Neural cell (in vitro differentiated cells): ENCODE results near the gene NQO1.

Experiments used
- EP300 ChIP-seq: fragments of 450-650 bp; conservative IDR thresholded peaks from 2 replicates; pipeline ENCODE4 v1.6.1; 2014; ENCODE audit warnings: antibody characterized with exemption, mild to moderate bottlenecking, moderate library complexity; ENCODE audit not compliant: poor library complexity, severe bottlenecking
- EZH2 ChIP-seq: fragments of 200-600, 300-800 bp; shearing (Covaris generic), sonication (generic); IDR thresholded peaks from 2 replicates; pipeline ENCODE4 v1.6.1; 2014; ENCODE audit warnings: antibody characterized with exemption, low read length, borderline replicate concordance, mild to moderate bottlenecking; ENCODE audit not compliant: insufficient read depth, poor library complexity, severe bottlenecking
- MXI1 ChIP-seq: fragments of 450-650 bp; conservative IDR thresholded peaks from 2 replicates; pipeline ENCODE4 v1.6.1; 2014; ENCODE audit warnings: antibody characterized with exemption, mild to moderate bottlenecking; ENCODE audit not compliant: poor library complexity, severe bottlenecking
- POLR2AphosphoS5 ChIP-seq: IDR thresholded peaks from 2 replicates; pipeline ENCODE4 v1.6.1; 2012
- RAD21 ChIP-seq: fragments of 450-650 bp; conservative IDR thresholded peaks from 2 replicates; pipeline ENCODE4 v1.6.1; 2014; ENCODE audit warnings: antibody characterized with exemption, mild to moderate bottlenecking, moderate library complexity
- SMC3 ChIP-seq: fragments of 450-650 bp; conservative IDR thresholded peaks from 2 replicates; pipeline ENCODE4 v1.6.1; 2014; ENCODE audit warnings: antibody characterized with exemption, mild to moderate bottlenecking, moderate library complexity; ENCODE audit not compliant: poor library complexity
- TAF1 ChIP-seq: IDR thresholded peaks from 2 replicates; pipeline ENCODE4 v1.6.1; 2012; ENCODE audit warnings: low read depth
- TF ChIP-seq, protein P1 (sequence below): fragments of 450-650 bp; IDR thresholded peaks from 2 replicates; pipeline ENCODE4 v1.5.1; 2014; ENCODE audit warnings: antibody characterized with exemption, mild to moderate bottlenecking, moderate library complexity; ENCODE audit not compliant: poor library complexity, severe bottlenecking
- TF ChIP-seq, protein P2 (sequence below): IDR thresholded peaks from 2 replicates; pipeline ENCODE4 v1.6.1; 2012; ENCODE audit warnings: borderline replicate concordance

DNA sequence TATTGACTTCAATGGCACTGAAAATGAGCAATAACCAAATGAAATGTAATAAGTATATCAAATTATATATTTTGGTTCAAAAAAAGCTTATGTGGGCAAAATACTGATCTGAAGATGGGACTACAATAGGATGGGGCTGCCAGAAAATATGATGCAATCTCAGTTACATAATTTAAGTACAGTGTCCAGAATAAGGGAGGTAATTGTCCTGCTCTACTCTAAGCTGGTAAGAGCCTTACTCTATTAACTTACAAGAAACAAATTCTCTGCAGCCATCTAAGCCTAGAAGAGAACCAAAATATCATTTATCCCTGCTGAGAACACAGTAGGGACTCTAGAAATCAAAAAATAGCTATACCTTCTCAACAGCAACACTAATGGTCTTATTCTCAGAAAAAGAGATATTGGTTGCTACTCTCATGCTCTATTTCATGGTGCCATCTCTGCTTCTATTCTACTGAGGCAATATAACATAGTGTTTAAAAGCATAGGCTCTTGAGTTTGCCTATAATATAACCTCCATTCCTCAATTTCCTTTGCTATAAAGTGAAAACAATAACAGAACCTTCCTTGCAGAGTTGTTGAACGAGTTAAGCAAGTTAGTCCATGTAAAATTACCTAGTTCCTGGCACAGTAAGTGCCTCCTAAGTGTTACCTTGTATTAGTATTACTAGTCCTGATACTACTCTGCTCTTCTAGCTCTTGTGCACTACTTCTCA lies 19.9 kb downstream of the NQO1 start:
- TF ChIP-seq, protein P1, sequence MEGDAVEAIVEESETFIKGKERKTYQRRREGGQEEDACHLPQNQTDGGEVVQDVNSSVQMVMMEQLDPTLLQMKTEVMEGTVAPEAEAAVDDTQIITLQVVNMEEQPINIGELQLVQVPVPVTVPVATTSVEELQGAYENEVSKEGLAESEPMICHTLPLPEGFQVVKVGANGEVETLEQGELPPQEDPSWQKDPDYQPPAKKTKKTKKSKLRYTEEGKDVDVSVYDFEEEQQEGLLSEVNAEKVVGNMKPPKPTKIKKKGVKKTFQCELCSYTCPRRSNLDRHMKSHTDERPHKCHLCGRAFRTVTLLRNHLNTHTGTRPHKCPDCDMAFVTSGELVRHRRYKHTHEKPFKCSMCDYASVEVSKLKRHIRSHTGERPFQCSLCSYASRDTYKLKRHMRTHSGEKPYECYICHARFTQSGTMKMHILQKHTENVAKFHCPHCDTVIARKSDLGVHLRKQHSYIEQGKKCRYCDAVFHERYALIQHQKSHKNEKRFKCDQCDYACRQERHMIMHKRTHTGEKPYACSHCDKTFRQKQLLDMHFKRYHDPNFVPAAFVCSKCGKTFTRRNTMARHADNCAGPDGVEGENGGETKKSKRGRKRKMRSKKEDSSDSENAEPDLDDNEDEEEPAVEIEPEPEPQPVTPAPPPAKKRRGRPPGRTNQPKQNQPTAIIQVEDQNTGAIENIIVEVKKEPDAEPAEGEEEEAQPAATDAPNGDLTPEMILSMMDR, result no peak
- TF ChIP-seq RAD21 (no peak), SMC3 (no peak), EP300 (no peak), POLR2AphosphoS5 (no peak), EZH2 (no peak), TAF1 (no peak), MXI1 (no peak)
- TF ChIP-seq, protein P2, sequence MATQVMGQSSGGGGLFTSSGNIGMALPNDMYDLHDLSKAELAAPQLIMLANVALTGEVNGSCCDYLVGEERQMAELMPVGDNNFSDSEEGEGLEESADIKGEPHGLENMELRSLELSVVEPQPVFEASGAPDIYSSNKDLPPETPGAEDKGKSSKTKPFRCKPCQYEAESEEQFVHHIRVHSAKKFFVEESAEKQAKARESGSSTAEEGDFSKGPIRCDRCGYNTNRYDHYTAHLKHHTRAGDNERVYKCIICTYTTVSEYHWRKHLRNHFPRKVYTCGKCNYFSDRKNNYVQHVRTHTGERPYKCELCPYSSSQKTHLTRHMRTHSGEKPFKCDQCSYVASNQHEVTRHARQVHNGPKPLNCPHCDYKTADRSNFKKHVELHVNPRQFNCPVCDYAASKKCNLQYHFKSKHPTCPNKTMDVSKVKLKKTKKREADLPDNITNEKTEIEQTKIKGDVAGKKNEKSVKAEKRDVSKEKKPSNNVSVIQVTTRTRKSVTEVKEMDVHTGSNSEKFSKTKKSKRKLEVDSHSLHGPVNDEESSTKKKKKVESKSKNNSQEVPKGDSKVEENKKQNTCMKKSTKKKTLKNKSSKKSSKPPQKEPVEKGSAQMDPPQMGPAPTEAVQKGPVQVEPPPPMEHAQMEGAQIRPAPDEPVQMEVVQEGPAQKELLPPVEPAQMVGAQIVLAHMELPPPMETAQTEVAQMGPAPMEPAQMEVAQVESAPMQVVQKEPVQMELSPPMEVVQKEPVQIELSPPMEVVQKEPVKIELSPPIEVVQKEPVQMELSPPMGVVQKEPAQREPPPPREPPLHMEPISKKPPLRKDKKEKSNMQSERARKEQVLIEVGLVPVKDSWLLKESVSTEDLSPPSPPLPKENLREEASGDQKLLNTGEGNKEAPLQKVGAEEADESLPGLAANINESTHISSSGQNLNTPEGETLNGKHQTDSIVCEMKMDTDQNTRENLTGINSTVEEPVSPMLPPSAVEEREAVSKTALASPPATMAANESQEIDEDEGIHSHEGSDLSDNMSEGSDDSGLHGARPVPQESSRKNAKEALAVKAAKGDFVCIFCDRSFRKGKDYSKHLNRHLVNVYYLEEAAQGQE, result no peak
